Measurements from ENCODE around the gene TWIST2.

The TWIST2 gene

GRCh38 chr2:238847841-238848690, at the start of gene TWIST2:
TSS of gene TWIST2 (plus strand) at chr2:238848085. CDS start at chr2:238848216, 131 bp downstream.
- DNase-seq = no peak

- no peak for DNase-seq
These were observed 46.1 kb upstream of the TWIST2 start for GRCh38 chr2:238801791-238802190.

GRCh38 chr2:238802957-238803356, 44.9 kb upstream of the TWIST2 start:
- no peak for DNase-seq

GRCh38 chr2:238803996-238804870, 43.7 kb upstream of the TWIST2 start:
- DNase-seq = no peak

- DNase-seq = no peak
These were observed 39.1 kb upstream of the TWIST2 start for GRCh38 chr2:238808761-238809160.

GRCh38 chr2:238810321-238810720, 37.6 kb upstream of the TWIST2 start:
- DNase-seq = no peak

- DNase-seq = no peak
These were observed 36.6 kb upstream of the TWIST2 start for GRCh38 chr2:238811293-238811692.

- DNase-seq = no peak
These were observed 36.1 kb upstream of the TWIST2 start for GRCh38 chr2:238811759-238812158.

- no peak for DNase-seq
These were observed 34.8 kb upstream of the TWIST2 start for GRCh38 chr2:238813109-238813508.

- DNase-seq = no peak
These were observed 33.1 kb upstream of the TWIST2 start for GRCh38 chr2:238814815-238815214.

- DNase-seq = no peak
These were observed 31.6 kb upstream of the TWIST2 start for GRCh38 chr2:238816291-238816690.

GRCh38 chr2:238817382-238817781, 30.5 kb upstream of the TWIST2 start:
- DNase-seq = no peak

GRCh38 chr2:238817891-238818290, 30.0 kb upstream of the TWIST2 start:
- DNase-seq = no peak

GRCh38 chr2:238818561-238818960, 29.3 kb upstream of the TWIST2 start:
- DNase-seq = no peak

- DNase-seq = no peak
These were observed 27.7 kb upstream of the TWIST2 start for GRCh38 chr2:238820197-238820596.

GRCh38 chr2:238820916-238821315, 27.0 kb upstream of the TWIST2 start:
- no peak for DNase-seq

- no peak for DNase-seq
These were observed 26.5 kb upstream of the TWIST2 start for GRCh38 chr2:238821391-238821790.

GRCh38 chr2:238821944-238822670, 25.8 kb upstream of the TWIST2 start:
- DNase-seq = no peak

GRCh38 chr2:238822955-238823354, 24.9 kb upstream of the TWIST2 start:
- no peak for DNase-seq

GRCh38 chr2:238831177-238831576, 16.7 kb upstream of the TWIST2 start:
- DNase-seq = no peak

- no peak for DNase-seq
These were observed 12.9 kb upstream of the TWIST2 start for GRCh38 chr2:238834982-238835381.

GRCh38 chr2:238835726-238836301, 12.1 kb upstream of the TWIST2 start:
- no peak for DNase-seq

Measured in hippocampal formation (tissue), 2 donors.